Right atrium auricular region (tissue), 2 donors: ENCODE measurements around the gene CDK5. TPM values are rescaled to one million over a fixed set of nuclear protein-coding genes. Genes with fewer than 3 reads are reported as not detected.
"Not testable (repeated sequence)": the region's sequence is repeated elsewhere in the genome, so short reads cannot be mapped to it uniquely, and the experiment has no call there.

Experiments used
- DNase-seq: peaks from one replicate; pipeline ENCODE4 v3.0.0-alpha.2; 2019; ENCODE audit warnings: low spot score
- H3K27ac ChIP-seq, 2 donors: fragments of 200-600 bp; sonication (generic); 1 replicate in 1 of 2; 2 replicates in 1 of 2; pipeline ENCODE4 v1.5.1; 2016 to 2019
- H3K27me3 ChIP-seq, 2 donors: fragments of 200-600 bp; sonication (generic); one replicate each; pipeline versions ENCODE4 v1.5.1 to v1.6.0; 2017 to 2019
- H3K36me3 ChIP-seq: fragments of 200-600 bp; sonication (generic); one replicate; pipeline ENCODE4 v1.5.1; 2016
- H3K4me1 ChIP-seq, 2 donors: fragments of 200-600 bp; sonication (generic); one replicate each; pipeline versions ENCODE4 v1.5.1 to v1.6.0; 2017 to 2019
- H3K4me3 ChIP-seq, 2 donors: fragments of 200-600 bp; sonication (generic); 1 replicate in 1 of 2; 2 replicates in 1 of 2; pipeline ENCODE4 v1.5.1; 2017 to 2019; ENCODE audit warnings: mild to moderate bottlenecking in 1 of 2, moderate library complexity in 1 of 2
- H3K9me3 ChIP-seq, 2 donors: fragments of 200-600 bp; sonication (generic); one replicate each; pipeline ENCODE4 v1.5.1; 2019
- total RNA-seq, 2 donors: library from RNA; depleted of rRNA; stranded (reverse); fragments of >200 nt; gene quantifications; one replicate each; pipeline ENCODE4 v1.1.0, GENCODE V29; 2016
- TF ChIP-seq, protein P1 (sequence below), 2 donors: fragments of 200-600 bp; sonication (generic); IDR thresholded peaks; one replicate each; pipeline ENCODE4 v1.5.1; 2019; ENCODE audit warnings: antibody characterized with exemption in 2 of 2

Gene CDK5
- total RNA-seq, 2 donors from 2014 or later: 4.4 to 4.9 TPM

DNA sequence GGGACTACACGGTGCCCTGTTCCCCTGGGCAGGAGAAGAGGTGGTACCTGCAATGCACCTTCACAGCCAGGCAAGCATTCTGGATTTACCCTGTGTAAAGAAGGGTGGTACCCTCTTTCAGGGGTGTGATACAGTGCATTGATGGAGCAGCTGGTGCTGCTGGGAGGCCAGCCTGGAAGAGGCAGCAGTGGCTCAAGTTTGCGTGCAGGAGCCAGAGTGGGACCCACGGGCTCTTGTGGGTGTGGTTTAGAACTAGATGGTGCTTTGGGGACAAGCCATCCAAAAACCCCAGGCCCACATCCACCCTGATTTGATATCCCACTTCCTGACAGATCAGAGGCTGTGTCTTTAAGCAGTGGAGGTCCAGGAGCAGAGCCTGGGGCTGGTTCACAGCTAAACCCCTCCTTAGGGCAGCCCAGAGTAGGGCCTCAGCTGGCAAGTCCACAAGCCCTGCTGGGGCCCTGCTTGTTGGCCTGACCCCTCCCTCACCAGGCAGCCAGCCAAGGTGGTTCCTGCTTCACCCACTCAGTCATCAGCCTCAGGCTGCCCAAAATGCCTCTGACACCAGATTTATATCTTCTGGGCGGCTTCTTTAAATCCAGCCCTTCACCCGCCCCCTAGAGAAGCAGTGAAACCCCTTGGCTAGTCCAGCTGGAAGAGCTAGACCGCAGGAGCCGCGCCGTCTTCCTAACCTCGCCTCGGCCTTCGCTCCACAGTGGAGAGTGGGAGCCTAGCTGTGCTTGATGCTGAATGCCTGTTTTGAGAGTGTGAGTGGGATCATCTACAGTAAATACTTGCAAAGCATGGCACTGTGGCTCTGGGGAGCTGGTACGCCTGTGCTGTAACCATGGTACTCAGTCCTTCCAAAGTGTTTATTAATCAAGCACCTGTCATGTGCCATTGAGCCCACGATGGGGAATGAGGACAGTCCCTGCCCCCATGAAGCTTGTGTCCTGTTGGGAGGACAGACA, 10.8 kb downstream of the CDK5 start:
- TF ChIP-seq, protein P1, sequence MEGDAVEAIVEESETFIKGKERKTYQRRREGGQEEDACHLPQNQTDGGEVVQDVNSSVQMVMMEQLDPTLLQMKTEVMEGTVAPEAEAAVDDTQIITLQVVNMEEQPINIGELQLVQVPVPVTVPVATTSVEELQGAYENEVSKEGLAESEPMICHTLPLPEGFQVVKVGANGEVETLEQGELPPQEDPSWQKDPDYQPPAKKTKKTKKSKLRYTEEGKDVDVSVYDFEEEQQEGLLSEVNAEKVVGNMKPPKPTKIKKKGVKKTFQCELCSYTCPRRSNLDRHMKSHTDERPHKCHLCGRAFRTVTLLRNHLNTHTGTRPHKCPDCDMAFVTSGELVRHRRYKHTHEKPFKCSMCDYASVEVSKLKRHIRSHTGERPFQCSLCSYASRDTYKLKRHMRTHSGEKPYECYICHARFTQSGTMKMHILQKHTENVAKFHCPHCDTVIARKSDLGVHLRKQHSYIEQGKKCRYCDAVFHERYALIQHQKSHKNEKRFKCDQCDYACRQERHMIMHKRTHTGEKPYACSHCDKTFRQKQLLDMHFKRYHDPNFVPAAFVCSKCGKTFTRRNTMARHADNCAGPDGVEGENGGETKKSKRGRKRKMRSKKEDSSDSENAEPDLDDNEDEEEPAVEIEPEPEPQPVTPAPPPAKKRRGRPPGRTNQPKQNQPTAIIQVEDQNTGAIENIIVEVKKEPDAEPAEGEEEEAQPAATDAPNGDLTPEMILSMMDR (IDR thresholded peaks at IDR 0.05): no peak
- H3K36me3 ChIP-seq: peaks cover 9% of the 10 kb centered on the region
- no peaks in the 10 kb centered on the region for H3K9me3 ChIP-seq
- DNase-seq: no peak
- H3K4me1 ChIP-seq: peaks cover 0 to 18% of the 10 kb centered on the region in 2 donors
- H3K27me3 ChIP-seq: no peaks in the 10 kb centered on the region
- no peak overlapping the region for H3K4me3 ChIP-seq
- no peak overlapping the region for H3K27ac ChIP-seq

DNA sequence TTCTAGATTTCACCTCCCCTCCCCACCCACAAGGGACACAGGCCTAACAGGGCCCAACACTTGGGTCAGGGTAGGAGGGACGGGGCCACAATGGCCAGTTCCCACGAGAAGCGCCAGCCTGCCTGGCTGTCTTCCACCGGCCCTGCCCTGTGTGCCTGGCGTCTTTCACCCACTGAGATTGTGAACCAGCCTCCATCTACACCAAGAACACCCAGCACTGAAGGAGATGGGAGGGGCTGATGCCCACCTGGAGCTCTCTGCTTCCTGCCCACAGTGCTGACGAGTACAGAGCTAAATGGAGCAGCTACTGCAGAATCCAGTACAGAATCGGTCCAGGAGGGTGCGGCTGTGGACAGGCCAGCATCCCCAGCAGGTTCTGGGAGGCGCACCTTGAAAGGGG, 11.7 kb downstream of the CDK5 start:
- H3K27me3 ChIP-seq: no peaks in the 10 kb centered on the region
- peaks cover 9% of the 10 kb centered on the region for H3K36me3 ChIP-seq
- no peak overlapping the region for H3K4me3 ChIP-seq
- no peak overlapping the region for H3K27ac ChIP-seq
- no peaks in the 10 kb centered on the region for H3K9me3 ChIP-seq
- peaks cover 0 to 15% of the 10 kb centered on the region in 2 donors for H3K4me1 ChIP-seq
- DNase-seq: no peak
- TF ChIP-seq, protein P1 (IDR thresholded peaks at IDR 0.05): no peak

DNA sequence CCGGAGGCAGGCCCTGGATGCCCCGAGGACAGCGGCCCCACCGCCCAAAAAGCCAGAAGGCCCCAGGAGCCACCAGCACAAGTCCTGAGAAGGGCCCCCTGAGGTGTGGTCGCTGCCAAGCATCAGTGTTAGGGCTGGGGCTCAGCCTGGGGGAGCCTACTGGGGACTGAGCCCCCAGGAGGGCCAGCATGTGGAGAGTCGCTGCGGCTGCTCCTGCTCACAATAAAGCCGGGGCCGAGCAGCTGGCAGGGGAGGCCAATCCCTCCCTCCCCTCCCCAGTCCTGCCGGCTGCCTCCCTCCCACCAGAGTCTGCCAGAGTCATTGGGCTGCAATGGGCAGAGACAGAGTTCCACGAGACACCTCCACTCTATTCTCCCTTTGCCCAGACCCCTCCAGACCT, 12.4 kb downstream of the CDK5 start:
- H3K9me3 ChIP-seq: no peaks in the 10 kb centered on the region
- TF ChIP-seq, protein P1 (IDR thresholded peaks at IDR 0.05): no peak
- peaks cover 0 to 12% of the 10 kb centered on the region in 2 donors for H3K4me1 ChIP-seq
- H3K36me3 ChIP-seq: peaks cover 9% of the 10 kb centered on the region
- no peak for DNase-seq
- no peak overlapping the region for H3K27ac ChIP-seq
- H3K27me3 ChIP-seq: no peaks in the 10 kb centered on the region
- no peak overlapping the region for H3K4me3 ChIP-seq

DNA sequence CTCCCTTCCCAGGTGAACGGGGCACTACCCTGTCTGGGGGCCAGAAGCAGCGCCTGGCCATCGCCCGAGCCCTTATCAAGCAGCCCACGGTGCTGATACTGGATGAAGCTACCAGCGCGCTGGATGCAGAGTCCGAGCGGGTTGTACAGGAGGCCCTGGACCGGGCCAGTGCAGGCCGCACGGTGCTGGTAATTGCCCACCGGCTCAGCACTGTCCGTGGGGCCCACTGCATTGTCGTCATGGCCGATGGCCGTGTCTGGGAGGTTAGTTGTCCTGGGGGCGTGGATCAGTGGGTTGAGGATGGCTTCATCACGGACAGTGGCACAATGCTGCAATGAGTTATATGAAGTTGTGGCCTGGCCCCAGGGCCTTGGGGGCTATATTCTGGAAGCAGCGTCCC, 13.7 kb downstream of the CDK5 start:
- peaks cover 3 to 23% of the 10 kb centered on the region in 2 donors for H3K4me1 ChIP-seq
- H3K27me3 ChIP-seq: no peaks in the 10 kb centered on the region
- peaks cover 9% of the 10 kb centered on the region for H3K36me3 ChIP-seq
- no peak overlapping the region for H3K27ac ChIP-seq
- TF ChIP-seq, protein P1 (IDR thresholded peaks at IDR 0.05): no peak
- no peak overlapping the region for H3K4me3 ChIP-seq
- no peaks in the 10 kb centered on the region for H3K9me3 ChIP-seq
- no peak for DNase-seq

DNA sequence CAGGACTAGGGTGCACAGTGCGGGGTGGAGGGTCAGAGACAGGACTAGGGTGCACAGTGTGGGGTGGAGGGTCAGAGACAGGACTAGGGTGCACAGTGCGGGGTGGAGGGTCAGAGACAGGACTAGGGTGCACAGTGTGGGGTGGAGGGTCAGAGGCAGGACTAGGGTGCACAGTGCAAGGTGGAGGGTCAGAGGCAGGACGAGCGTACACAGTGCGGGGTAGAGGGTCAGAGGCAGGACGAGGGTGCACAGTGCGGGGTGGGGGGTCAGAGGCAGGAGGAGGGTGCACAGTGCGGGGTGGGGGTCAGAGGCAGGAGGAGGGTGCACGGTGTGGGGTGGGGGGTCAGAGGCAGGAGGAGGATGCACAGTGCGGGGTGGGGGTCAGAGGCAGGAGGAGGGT, 14.2 kb downstream of the CDK5 start:
- not testable (repeated sequence) for H3K27ac ChIP-seq, DNase-seq, H3K36me3 ChIP-seq, H3K9me3 ChIP-seq, H3K4me3 ChIP-seq, H3K27me3 ChIP-seq
- peaks cover 3 to 29% of the 10 kb centered on the region in 2 donors for H3K4me1 ChIP-seq

DNA sequence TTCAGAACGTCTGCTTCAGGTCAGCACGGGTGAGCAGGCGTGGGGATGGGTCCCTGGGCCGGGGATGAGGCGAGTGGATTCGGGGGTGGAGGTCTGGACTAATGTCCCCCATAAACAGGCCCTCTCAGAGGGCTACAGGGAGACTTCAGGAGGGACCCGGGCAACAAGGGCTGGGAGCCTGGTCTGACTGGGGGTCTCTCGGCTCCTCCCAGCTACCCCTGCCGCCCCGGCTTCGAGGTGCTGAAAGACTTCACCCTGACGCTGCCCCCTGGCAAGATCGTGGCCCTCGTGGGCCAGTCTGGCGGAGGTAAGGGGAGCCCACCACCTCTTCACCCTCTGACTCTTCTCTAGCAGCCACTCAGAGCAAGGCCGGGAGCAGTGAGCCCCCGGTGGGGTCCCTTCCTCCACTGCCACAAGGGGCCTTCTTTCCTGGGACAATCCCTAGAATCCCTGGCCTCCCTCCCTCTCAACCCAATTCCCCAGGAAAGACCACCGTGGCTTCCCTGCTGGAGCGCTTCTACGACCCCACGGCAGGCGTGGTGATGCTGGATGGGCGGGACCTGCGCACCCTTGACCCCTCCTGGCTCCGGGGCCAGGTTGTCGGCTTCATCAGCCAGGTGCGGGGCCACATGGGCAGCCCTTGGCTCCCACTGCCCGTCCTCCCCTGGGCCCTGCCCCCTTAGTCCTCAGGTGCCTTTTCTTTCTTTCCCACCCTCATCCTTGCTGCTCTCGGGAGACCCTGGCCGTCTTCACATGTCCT, 16.9 kb downstream of the CDK5 start:
- H3K4me1 ChIP-seq: peaks cover 3 to 20% of the 10 kb centered on the region in 2 donors
- DNase-seq: no peak
- H3K27ac ChIP-seq: no peak overlapping the region
- TF ChIP-seq, protein P1 (IDR thresholded peaks at IDR 0.05): no peak
- no peaks in the 10 kb centered on the region for H3K27me3 ChIP-seq
- H3K4me3 ChIP-seq: no peak overlapping the region
- no peaks in the 10 kb centered on the region for H3K9me3 ChIP-seq
- H3K36me3 ChIP-seq: peaks cover 25% of the 10 kb centered on the region
